GM08714 (cell line): ENCODE results near the gene SLC8B1.

Source experiments
- H3K4me3 ChIP-seq: fragments of 200-500 bp; sonication (Bioruptor generic); 2 replicates; pipeline ENCODE4 v1.5.1; 2014; ENCODE audit warnings: mild to moderate bottlenecking, low read length, inconsistent platforms
- ZNF274 ChIP-seq: IDR thresholded peaks from 2 replicates; pipeline ENCODE4 v1.6.1; 2012; ENCODE audit warnings: mild to moderate bottlenecking, low read depth, low read length

SLC8B1 gene

GRCh38 chr12:113285679-113286610, 49.0 kb downstream of the SLC8B1 start:
- TF ChIP-seq ZNF274: no peak
- no peak overlapping the region for H3K4me3 ChIP-seq

GRCh38 chr12:113284751-113285150, 50.2 kb downstream of the SLC8B1 start:
- H3K4me3 ChIP-seq: no peak overlapping the region
- TF ChIP-seq ZNF274: no peak

- TF ChIP-seq ZNF274: no peak
- H3K4me3 ChIP-seq: no peak overlapping the region
Measured at GRCh38 chr12:113278633-113279032, 56.3 kb downstream of the SLC8B1 start.

GRCh38 chr12:113278141-113278540, 56.8 kb downstream of the SLC8B1 start:
- no peak overlapping the region for H3K4me3 ChIP-seq
- no peak for TF ChIP-seq ZNF274

GRCh38 chr12:113277511-113277910, 57.4 kb downstream of the SLC8B1 start:
- no peak overlapping the region for H3K4me3 ChIP-seq
- TF ChIP-seq ZNF274: no peak

GRCh38 chr12:113276946-113277500, 57.9 kb downstream of the SLC8B1 start:
- no peak for TF ChIP-seq ZNF274
- H3K4me3 ChIP-seq: no peak overlapping the region

- no peak for TF ChIP-seq ZNF274
- H3K4me3 ChIP-seq: no peak overlapping the region
Measured at GRCh38 chr12:113276306-113276705, 58.6 kb downstream of the SLC8B1 start.

- no peak overlapping the region for H3K4me3 ChIP-seq
- no peak for TF ChIP-seq ZNF274
Measured at GRCh38 chr12:113274848-113275247, 60.1 kb downstream of the SLC8B1 start.

GRCh38 chr12:113273053-113273725, 61.7 kb downstream of the SLC8B1 start:
- H3K4me3 ChIP-seq: no peak overlapping the region

GRCh38 chr12:113271853-113272561, 62.9 kb downstream of the SLC8B1 start:
- no peak for TF ChIP-seq ZNF274
- H3K4me3 ChIP-seq: no peak overlapping the region

More at GRCh38 chr12:113273053-113273725, 61.7 kb downstream of the SLC8B1 start:
- no peak for TF ChIP-seq ZNF274

- no peak for TF ChIP-seq ZNF274
- H3K4me3 ChIP-seq: no peak overlapping the region
Measured at GRCh38 chr12:113271466-113271852, 63.5 kb downstream of the SLC8B1 start.

- H3K4me3 ChIP-seq: no peak overlapping the region
- no peak for TF ChIP-seq ZNF274
Measured at GRCh38 chr12:113270709-113271009, 64.2 kb downstream of the SLC8B1 start.

- TF ChIP-seq ZNF274: no peak
- no peak overlapping the region for H3K4me3 ChIP-seq
Measured at GRCh38 chr12:113269257-113269943, 65.5 kb downstream of the SLC8B1 start.

GRCh38 chr12:113268621-113269020, 66.3 kb downstream of the SLC8B1 start:
- no peak for TF ChIP-seq ZNF274

More at GRCh38 chr12:113268621-113269020, 66.3 kb downstream of the SLC8B1 start:
- H3K4me3 ChIP-seq: no peak overlapping the region
